Measurements from ENCODE around the gene MEIOSIN.
"Not testable (repeated sequence)": the region's sequence is repeated elsewhere in the genome, so short reads cannot be mapped to it uniquely, and the experiment has no call there.

The MEIOSIN gene

GRCh38 chr19:45720065-45720464 is 13.2 kb upstream of the MEIOSIN start:
- not testable (repeated sequence) for DNase-seq (ENCODE audit: low spot score)

- DNase-seq (ENCODE audit: low spot score) = not testable (repeated sequence)
Observed at GRCh38 chr19:45728683-45729082, 4.6 kb upstream of the MEIOSIN start.

GRCh38 chr19:45729800-45730290 is 3.4 kb upstream of the MEIOSIN start:
- no peak for DNase-seq (ENCODE audit: low spot score)

- DNase-seq (ENCODE audit: low spot score) = peak; percentile 98
Observed at GRCh38 chr19:45730368-45731288, 2.6 kb upstream of the MEIOSIN start, which contains the start of gene FBXO46. Gene FBXO46 (minus strand): TSS chr19:45730896. CDS start chr19:45713495, 17,401 bp downstream.

- DNase-seq (ENCODE audit: low spot score) = no peak
Observed at GRCh38 chr19:45739498-45740439, 6.5 kb downstream of the MEIOSIN start.

GRCh38 chr19:45742969-45743368 is 9.7 kb downstream of the MEIOSIN start:
- no peak for DNase-seq (ENCODE audit: low spot score)

- no peak for DNase-seq (ENCODE audit: low spot score)
Observed at GRCh38 chr19:45745606-45746005, 12.4 kb downstream of the MEIOSIN start.

- DNase-seq (ENCODE audit: low spot score) = no peak
Observed at GRCh38 chr19:45746866-45747265, 13.6 kb downstream of the MEIOSIN start.

GRCh38 chr19:45747513-45747912 is 14.3 kb downstream of the MEIOSIN start:
- DNase-seq (ENCODE audit: low spot score) = no peak

- DNase-seq (ENCODE audit: low spot score) = not testable (repeated sequence)
Observed at GRCh38 chr19:45751483-45751882, 18.2 kb downstream of the MEIOSIN start.

GRCh38 chr19:45752639-45753038 is 19.4 kb downstream of the MEIOSIN start:
- no peak for DNase-seq (ENCODE audit: low spot score)

GRCh38 chr19:45753548-45753947 is 20.3 kb downstream of the MEIOSIN start:
- DNase-seq (ENCODE audit: low spot score) = no peak

- no peak for DNase-seq (ENCODE audit: low spot score)
Observed at GRCh38 chr19:45754323-45754722, 21.1 kb downstream of the MEIOSIN start.

GRCh38 chr19:45757695-45758094 is 24.5 kb downstream of the MEIOSIN start:
- DNase-seq (ENCODE audit: low spot score) = no peak

- DNase-seq (ENCODE audit: low spot score) = no peak
Observed at GRCh38 chr19:45758921-45759320, 25.7 kb downstream of the MEIOSIN start.

- DNase-seq (ENCODE audit: low spot score) = no peak
Observed at GRCh38 chr19:45761714-45762113, 28.5 kb downstream of the MEIOSIN start.

GRCh38 chr19:45762870-45763631 is 29.8 kb downstream of the MEIOSIN start:
- no peak for DNase-seq (ENCODE audit: low spot score)

- no peak for DNase-seq (ENCODE audit: low spot score)
Observed at GRCh38 chr19:45763691-45764294, 30.6 kb downstream of the MEIOSIN start.

GRCh38 chr19:45764475-45764874 is 31.2 kb downstream of the MEIOSIN start:
- no peak for DNase-seq (ENCODE audit: low spot score)

- DNase-seq (ENCODE audit: low spot score) = no peak
Observed at GRCh38 chr19:45764945-45765701, 31.9 kb downstream of the MEIOSIN start.

Data from activated CD4-positive, alpha-beta T cell treated with anti-CD3 and anti-CD28 coated beads, Interleukin-2, Interleukin-4, amounts not matched to agents 100 ng/mL and 50 ng/mL, durations not matched to agents 16 hours and 8 hours (primary cell).